HG03095 (cell line): ENCODE data around the gene MYBBP1A.

Source experiments
- ATAC-seq: cut with Tn5 transposase; IDR thresholded peaks from one replicate; pipeline ENCODE4 v1.9.1; 2021; ENCODE audit warnings: moderate library complexity; ENCODE audit not compliant: unreplicated experiment

MYBBP1A gene

DNA sequence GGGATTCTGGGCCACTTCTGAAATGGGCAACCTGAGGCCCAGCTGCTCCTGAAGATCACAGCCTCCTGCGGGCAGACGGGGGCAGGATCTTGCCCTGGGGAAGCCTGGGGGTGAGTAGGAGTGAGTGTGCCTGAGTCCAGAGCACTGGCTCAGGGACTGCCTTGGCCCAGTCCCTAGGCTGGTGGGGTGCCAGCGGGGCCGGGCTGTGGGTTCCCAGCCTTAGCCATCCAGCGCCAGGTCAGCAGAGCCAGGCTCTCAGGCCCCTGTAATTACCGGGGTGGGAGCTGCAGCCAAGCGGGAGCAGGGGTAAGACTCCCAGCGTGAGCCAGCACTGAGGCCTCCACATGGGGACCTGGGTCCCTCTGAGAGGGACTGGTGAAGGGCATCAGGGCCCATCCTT is 48.3 kb downstream of the MYBBP1A start:
- ATAC-seq = no peak

GRCh38 chr17:4506175-4506813 is 48.9 kb downstream of the MYBBP1A start:
- ATAC-seq = no peak

DNA sequence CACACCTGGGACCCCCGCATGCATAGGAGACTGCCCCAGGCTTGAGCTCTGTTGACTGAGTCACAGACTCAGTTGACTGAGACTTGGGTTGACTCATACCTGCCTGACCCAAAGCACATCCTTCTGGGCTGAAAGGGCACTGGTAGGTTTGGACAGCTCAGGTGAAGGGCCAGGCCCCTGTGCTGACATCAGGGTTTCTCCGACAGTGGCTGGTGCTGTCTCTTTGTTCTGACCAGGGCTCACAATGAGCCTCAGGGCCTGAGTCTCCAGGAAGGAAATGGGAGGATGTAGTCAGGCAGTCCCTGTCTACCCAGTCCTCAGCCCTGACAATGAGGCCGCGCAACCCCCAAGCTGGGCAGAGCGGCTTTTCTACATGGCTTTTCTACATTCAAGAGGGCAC is 50.0 kb downstream of the MYBBP1A start:
- ATAC-seq = no peak

DNA sequence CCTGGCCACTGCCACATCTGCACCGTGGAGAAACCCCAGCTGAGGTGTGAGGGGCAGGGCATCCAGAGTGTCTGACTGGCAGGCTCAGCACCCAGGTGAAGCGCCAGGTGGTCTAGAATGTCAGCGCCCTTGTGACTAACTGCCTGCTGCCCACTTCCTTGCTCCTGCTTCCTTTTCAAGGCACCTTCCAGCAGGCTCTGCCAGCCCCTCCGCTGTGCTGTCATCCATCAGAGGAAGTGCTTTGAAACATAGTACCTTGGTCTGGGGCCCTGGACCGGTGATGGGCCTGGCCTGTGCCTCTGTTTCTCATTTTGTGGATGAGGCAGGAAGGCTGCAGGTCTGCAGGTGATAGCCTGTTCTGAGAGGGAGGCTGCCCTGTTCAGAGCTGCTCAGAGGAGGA is 51.0 kb downstream of the MYBBP1A start:
- no peak for ATAC-seq

GRCh38 chr17:4503283-4504025 is 51.7 kb downstream of the MYBBP1A start:
- ATAC-seq = no peak

DNA sequence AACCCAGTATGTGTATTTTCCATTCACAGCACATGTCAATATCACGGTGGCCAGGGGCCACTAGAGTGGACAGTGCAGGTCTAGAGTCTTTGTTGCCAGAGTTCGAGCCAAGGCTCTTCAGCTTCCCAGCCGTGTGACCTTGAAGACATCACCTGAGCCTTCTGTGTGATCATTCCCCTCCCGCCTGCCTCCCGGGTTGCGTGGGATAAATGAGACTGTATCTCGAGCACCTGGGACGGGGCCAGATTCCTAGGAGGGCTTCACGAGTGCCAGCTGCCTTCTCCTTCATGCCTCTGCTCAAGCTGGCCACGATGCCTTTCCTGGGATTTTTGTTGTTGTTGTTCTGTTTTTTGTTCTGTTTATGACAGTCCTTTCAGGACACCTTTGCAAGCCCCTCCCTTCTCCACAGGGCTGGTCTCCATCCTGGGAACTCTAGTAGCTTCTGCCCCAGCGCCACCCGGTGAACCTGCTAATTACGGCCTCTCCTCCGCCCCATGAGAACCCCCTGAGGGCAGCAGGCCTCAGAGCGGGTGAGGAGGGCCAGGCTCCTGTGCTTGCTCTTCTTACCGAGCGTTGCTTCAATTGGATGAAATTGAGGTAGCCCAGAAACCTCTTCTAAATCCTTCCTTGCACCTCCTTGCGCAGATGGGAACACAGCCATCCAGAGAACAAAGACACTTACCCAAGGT is 52.6 kb downstream of the MYBBP1A start:
- ATAC-seq = no peak

GRCh38 chr17:4501295-4501949 is 53.8 kb downstream of the MYBBP1A start:
- ATAC-seq = no peak

- no peak for ATAC-seq
These were observed 55.0 kb downstream of the MYBBP1A start for GRCh38 chr17:4500191-4500571.

DNA sequence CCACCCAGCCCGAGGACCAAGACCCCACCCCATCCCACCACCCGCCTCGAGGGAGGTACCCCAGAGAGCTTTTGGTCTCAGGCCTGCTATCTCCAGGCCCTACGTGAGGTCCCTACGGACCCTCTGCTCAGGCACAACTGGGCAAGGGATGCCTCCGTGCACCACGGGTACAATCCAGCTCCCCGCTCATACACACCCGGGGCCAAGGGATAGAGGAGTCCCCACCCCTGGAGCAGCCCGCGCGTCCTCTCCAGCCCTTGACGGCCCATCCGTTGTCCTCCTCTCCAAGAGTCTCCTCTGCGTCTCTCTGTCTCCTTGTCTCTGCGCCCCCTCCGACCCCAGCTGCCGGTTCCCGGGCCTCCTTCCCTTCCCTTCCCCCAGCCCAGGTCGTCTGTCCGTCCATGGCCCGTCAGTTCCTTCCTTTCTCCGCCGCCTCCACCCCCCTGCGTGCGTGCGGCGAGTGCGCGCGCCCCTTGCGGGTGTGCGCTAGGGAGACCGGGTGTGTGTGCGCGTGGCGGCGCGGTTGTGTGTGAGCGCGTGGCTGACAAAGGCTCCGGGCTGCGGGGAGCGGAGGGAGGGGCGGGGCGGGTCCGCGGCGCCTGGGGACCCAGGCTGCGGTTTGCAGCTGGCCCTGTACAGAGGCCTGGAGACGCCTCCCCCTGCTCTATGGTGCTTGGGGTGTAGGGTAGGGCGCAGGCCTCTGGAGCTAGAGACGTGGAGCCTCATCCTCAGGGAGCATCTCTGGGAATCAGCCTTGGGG is 55.6 kb downstream of the MYBBP1A start:
- no peak for ATAC-seq

DNA sequence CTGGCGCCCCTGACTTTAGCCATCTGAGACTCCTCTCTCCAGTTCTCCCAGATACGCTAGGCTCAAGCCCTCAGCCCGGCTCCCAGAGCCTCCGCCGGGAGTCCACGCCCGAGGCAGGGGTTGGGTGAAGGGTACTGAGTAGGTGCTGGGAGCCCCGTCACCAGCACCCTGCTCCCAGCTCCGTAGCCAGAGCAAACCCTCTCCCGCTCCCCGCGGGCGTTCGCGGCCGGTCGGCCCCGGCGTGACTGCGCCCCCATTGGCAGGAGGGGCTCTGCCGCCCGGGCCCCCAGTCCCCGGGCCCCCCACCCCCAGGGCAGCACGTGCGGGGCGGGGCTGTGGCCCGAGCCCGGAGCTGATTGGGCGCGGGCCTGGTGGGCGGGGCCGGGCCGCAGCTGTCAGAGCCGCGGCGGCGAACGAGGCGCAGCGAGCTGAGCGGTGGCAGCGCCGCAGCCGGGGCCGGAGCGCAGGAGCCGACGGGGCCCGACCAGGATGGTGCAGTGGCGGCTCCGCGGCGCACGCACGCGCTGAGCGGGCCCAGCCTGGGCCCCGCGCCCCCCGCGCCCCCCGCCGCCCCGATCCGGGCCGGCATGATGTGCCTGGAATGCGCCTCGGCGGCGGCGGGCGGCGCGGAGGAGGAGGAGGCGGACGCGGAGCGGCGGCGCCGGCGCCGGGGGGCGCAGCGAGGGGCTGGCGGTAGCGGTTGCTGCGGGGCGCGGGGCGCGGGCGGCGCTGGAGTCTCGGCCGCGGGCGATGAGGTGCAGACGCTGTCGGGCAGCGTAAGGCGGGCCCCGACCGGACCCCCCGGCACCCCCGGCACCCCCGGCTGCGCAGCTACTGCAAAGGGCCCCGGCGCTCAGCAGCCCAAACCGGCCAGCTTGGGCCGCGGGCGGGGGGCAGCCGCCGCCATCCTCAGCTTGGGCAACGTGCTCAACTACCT is 56.5 kb downstream of the MYBBP1A start, which contains the start of gene SPNS2:
TSS of gene SPNS2 (plus strand) at position 421 of the 937 bp plus-strand sequence. CDS start at position 588, 167 bp downstream.
- ATAC-seq = peak; percentile 55

GRCh38 chr17:4497101-4497824 is 57.9 kb downstream of the MYBBP1A start:
- ATAC-seq = no peak

DNA sequence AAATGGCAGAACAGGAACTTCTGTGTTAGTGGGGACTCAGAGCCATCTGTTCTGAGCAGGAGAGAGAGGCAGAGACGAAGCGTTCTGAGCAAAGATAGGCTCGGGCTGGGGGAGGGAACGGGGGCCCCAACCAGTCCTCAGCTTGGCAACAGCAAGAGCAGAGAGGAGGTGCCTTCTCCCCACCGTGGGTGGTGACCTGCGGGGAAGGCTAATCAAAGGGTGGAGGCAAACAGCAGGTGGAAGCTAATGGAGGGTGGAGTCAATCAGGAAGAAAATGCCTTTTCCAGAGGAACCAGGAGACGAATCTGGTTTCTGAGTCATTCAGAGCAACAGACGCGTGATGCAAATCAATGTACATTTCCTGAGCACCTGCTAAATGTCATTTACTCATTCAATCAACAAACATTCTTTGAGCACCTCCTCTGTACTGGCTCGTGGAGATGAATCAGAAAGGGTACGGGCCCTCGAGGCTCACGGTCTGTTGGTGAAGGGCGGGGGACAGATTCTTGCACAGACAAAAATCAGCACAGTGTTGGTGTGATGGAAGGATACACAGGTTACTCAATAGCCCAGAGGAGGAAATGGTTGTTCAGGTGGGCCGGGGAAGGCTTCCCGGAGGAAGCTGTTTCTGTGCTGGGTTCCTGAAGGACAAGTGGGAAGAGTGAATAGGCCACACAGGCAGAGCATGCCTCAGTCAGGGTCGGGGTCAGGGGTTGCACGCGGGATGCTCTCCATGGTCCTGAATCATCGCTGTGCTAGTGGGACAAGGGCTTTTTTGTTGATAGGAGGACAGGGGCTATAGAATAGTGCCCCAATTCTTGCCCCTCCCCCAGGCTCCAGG is 62.2 kb downstream of the MYBBP1A start:
- no peak for ATAC-seq

GRCh38 chr17:4490637-4491061 is 64.5 kb downstream of the MYBBP1A start:
- ATAC-seq = no peak

GRCh38 chr17:4490109-4490591 is 65.0 kb downstream of the MYBBP1A start:
- no peak for ATAC-seq

DNA sequence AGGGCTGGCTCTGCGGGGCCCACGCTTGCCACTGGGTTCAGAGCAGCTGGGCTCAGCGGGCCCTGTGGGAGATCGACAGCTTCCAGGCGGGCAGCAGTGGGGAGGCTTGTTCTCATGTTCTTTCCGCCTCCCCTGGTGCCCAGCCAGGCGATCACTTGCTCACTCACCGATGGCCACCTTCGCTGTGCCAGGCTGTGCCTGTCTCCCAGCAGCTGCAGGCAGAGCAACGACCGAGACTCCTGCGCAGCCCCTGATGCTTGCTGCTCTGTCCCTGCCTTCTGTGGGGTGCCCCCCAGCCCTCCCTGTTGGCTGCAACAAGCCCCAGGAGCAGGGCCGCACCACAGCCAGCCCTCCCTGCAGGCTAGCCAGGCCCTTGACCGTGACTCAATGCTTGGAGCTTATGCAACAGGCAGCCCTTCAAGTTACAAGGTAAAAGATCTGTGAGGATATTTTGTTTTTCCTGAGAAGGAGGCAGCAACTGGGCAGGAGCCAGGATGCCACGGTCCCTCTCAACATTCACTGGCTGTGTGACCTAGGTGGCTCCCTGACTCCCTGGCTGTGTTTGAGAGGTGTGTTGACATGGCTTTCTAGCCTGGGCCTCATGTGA is 66.1 kb downstream of the MYBBP1A start:
- no peak for ATAC-seq
